ENCODE measurements around the gene AIMP1.

The AIMP1 gene

DNA sequence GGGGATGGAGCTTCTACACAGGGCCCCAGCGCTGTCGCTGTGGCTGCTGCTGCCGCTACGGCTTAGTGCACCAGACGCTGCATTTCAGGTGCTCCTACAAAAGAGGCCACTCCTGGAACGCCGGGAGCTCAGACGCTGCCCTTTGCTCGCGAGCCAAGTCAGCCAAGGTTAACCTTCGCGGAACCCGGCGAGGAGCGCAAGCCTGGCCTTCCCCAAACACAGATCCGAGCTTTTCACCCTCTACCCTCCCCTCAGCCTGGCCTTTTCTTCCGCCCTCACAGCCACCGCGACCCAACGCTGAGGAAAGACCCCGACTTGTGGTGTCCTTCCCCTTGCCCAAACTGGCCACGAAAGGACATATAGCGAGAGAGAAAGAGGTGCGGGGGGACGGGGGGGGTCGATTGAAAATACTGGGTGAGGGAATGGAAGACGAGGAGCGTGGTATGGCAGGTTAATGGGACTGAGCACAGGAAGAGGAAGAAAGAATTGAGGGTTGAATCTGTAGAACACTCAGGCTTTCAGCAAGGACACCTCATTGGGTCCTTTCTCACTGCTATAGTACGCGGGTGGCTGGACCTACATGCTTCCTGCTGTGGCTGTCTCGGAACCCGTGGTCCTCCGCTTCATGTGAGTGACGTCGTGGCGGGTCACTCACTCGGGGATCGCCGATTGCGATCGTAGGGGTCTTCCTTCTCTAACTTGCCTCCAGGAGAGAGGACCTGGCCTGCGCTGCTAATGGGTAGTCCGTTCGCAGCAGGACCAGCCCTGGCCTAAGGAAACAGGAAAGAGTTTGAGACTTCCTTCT, at the start of gene AIMP1, which contains the start of gene TBCK:
Gene AIMP1 (plus strand): TSS at position 583 of the 805 bp plus-strand sequence. CDS start 8,460 bp downstream, outside the sequence.
Gene TBCK (minus strand): TSS at position 242 of the 805 bp plus-strand sequence. CDS start 7,249 bp downstream, outside the sequence.
- in situ Hi-C loops (cut with MboI; ENCODE audit: low sequenced_read_pairs): no loop called here

DNA sequence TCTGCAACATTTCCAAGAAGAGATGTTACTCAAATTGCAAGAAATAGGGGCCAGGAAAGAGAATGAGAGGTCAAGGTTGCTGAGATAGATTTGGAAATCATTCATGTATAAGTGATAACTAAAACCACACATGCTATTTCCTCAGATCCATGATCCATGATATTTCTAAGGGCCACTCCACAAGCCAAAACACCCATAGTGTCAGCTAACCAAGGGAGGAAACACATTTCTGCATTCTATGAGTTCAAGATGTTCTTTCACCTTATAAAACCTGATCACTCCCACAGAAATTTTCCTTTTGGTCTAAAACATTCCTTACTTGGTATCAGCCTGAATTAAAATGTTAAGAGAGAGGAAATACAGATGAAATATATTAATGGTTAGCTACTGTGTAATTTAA, 47.6 kb upstream of the AIMP1 start:
- in situ Hi-C loops (cut with MboI; ENCODE audit: low sequenced_read_pairs): no loop called here

DNA sequence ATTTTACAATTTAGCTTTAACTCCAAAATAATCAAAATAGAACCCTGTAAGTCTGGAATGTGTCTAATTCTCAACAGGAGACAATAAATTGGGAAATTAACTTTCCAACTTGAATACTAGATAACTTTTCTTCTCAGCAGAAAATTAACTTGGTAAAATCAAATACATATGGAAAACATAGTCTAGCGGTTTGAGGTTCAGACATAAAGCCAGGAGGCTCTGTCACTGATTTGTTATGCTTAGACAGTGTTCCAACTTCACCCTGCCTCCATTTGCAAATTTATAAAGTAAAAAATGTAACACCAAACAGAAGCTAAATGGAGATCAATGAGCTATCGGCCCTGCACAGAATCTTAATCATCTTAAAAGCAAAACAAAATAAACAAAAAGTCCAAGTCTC, 46.6 kb upstream of the AIMP1 start:
- in situ Hi-C loops (cut with MboI; ENCODE audit: low sequenced_read_pairs): no loop called here

DNA sequence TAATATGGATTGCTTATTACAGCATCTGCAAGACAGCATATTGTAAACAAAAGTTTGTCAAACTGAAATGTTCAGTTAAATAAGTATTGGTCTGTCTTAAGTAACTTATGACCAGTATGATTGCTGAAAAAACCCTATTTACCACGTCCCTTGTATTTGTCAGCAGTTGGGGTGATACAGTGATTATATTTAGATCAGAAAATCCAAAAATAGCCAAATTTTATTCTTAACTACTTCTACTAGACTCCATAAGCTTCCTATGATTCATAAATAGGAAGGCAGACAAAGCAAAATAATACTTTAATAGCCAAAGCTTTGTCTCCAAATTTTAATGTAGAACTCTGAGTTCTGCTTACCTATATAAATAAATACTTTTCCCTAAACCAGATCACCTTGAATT, 45.6 kb upstream of the AIMP1 start:
- in situ Hi-C loops (cut with MboI; ENCODE audit: low sequenced_read_pairs): no loop called here

DNA sequence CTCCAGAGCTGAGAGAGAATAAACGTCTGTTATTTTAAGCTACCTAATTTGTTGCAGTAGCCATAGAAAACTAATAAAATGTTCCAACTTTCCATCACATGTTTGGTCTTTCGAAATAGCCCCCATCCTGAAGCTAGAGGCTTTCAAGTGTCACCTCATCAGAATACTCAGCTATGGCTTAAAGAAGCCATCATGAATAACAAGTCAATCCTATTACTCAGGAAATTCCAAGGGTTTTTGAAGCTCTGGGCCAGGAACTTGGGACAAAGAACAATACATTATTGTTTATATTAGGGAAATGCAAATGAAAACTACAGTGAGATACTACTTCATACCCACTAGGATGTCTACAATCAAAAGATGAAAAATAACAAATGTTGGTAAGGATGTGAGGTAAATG, 42.5 kb upstream of the AIMP1 start:
- in situ Hi-C loops (cut with MboI; ENCODE audit: low sequenced_read_pairs): no loop called here

DNA sequence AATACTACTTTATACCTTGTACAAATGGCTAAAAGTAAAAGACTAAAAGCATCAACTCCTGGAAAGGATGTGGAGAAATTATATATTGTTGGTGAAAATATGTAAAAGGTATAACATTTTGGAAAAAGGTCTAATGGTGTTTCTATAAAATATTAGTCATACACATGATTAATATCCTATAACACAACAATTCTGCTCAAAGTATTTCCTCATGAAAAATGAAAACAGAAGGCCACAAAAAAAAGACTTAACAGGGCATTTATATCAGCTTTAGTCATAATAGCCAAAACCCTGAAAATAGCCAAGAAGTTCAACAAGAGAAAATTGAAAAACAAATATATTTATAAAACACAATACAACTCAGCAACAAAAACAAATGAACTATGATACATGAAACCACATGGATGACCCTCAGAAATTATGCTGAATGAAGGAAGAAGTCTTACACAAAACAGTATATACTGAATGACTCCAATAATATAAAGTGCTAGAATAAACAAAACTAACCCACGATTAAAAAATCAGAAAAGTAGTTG, 39.1 kb upstream of the AIMP1 start:
- in situ Hi-C loops (cut with MboI; ENCODE audit: low sequenced_read_pairs): no loop called here

DNA sequence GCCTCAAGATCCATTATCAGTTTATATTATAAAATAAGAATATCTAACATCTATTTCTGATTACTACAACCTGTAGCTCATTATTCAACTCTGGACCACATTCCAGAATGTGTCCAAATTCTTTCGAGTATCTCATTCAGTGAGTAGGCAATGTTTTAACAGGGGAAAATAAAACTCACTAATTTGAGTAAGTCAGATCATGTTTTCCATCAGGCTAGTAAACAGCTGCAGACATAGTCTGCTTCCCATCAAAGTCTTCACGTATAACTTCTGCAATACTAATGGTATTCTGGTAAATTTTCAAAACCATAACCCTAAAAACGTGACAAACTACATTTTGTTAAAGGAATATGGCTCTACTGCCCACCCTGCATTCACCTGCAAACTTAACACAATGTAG, 32.1 kb upstream of the AIMP1 start:
- in situ Hi-C loops (cut with MboI; ENCODE audit: low sequenced_read_pairs): no loop called here

DNA sequence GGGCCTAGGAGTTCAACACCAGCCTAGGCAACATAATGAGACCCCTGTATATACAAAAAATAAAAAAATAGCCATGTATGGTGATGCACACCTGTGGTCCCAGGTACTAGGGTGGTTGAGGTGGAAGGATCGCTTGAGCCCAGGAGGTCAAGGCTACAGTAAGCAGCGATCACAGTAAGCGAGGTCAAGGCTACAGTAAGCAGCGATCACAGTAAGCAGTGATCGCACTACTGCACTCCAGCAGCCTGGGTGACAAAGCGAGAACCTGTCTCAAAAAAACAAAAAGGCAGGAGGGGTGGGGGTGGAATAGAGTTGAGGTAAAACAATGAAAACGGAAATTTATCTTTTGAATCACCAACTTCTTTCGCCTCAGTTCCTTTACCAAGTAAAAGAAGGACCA, 29.7 kb upstream of the AIMP1 start:
- in situ Hi-C loops (cut with MboI; ENCODE audit: low sequenced_read_pairs): no loop called here

DNA sequence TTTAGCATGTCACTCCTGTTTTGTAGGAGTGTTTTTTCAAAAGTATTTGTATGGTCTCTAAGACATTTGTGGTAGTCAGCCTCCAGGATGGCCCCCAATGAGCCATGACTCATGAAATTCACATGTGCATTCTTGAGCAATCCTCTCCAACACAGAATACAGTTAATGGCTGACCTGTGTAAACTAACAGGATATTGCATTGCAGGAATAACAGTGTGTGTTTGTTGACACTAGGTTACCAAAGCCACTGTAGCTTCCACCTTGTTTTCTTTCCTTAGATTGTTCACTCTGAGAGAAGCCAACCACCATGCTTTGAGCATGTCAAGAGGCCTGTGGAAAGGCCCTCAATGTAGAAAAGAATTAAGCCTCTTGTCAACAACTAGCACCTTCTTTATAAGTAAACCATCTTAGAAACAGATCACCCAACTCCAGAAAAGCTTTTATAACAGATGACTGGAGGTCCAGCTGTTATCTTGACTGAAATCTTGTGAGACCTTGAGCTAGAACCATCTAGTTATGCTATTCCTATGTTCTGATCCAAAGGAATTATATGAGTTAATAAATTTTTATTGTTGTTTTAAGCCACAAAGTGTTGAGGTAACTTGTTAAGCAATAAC, 28.9 kb upstream of the AIMP1 start:
- in situ Hi-C loops (cut with MboI; ENCODE audit: low sequenced_read_pairs): no loop called here

DNA sequence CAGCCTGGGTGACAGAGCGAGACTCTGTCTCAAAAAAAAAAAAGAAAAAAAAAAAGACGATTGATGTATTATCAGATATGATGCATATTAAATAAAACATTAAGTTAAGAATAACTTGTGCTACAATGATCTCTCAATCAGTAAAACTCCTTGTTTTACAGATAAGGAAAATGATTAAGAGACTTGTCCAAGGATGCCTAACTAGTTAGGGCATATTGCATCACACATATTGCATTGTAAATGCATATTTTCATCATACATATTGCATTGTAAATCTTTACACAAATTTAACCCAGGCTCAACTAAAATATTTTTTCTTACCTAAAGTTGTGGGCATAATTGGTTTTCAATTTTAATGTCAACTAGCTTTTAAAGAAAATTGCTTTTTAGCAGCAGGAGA, 26.6 kb upstream of the AIMP1 start:
- in situ Hi-C loops (cut with MboI; ENCODE audit: low sequenced_read_pairs): no loop called here

DNA sequence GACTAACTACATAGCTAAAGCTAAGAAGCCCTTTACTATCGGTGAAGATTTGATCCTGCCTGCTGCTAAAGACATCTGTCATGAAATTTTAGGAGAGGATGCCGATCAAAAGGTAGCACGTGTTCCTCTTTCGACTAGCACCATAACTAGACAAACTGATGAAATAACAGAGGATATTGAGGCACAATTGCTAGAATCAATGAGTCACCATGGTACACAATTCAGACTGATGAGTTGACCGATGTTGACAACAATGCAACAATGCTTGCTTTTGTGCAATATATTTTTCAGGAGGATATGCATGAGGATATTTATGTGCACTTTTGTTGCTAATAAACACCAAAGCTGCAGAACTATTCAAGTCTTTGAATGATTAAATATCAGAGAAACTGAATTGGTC, 24.7 kb upstream of the AIMP1 start:
- in situ Hi-C loops (cut with MboI; ENCODE audit: low sequenced_read_pairs): no loop called here

DNA sequence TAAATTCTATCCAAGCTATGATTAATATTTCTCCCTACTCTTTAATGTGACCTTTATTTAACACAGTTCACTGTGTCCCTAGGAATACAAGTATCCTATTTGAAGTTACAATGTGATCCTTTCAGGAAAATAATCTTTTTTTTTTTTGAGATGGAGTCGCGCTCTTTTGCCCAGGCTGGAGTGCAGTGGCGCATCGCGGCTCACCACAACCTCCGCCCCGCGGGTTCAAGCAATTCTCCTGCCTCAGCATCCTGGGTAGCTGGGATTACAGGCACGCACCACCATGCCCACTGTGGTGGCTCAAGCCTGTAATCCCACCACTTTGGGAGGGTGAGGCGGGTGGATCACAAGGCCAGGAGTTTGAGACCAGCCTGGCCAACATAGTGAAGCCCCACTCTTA, 22.3 kb upstream of the AIMP1 start:
- in situ Hi-C loops (cut with MboI; ENCODE audit: low sequenced_read_pairs): no loop called here

DNA sequence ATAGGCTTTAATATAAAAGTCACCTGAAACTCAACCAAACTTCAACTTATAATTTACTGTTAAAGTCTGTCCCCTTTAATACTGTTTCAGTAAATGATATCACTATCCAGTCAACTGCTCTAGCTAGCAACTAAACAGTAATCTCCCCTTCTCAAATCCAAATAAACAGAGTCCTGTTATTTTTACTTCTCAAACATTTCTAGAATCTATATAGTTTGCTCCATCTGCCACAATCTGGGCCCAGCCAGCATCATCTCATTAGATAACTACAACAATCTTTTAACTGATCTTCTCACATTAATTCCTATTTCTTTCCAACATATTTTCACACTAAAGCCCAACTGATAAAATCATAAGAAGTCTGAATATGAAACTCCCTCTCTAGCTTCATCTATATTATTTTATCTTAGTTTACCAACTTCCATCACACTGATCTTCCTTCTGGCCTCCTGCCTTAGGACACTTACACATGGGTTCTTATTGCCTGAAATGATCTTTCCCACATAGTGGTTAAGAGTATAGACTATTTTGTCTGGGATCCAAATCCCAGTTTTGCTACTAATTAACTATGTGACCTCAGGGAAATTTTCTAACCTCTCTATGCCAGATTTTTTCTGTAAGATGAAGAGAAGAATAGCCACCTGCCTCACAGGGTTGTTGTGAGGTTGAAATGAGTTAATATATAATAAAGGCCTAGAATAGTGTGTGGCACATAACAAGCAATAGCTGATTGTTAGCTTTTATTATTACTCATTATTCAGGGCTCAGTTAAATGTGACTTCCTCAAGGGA, 18.9 kb upstream of the AIMP1 start:
- in situ Hi-C loops (cut with MboI; ENCODE audit: low sequenced_read_pairs): no loop called here

DNA sequence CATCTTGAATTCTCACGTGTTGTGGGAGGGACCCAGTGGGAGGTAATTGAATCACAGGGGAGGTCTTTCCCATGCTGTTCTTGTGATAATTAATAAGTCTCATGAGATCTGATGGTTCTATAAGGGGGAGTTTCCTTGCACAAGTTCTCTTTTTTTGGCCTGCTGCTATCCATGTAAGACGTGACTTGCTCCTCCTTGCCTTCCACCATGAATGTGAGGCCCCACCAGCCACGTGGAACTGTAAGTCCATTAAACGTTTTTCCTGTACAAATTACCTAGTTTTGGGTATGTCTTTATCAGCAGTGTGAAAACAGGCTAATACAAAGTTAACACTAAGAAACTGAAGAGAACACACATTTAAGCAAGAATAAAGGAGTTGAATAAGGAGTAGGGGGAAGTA, 16.4 kb upstream of the AIMP1 start:
- in situ Hi-C loops (cut with MboI; ENCODE audit: low sequenced_read_pairs): no loop called here

DNA sequence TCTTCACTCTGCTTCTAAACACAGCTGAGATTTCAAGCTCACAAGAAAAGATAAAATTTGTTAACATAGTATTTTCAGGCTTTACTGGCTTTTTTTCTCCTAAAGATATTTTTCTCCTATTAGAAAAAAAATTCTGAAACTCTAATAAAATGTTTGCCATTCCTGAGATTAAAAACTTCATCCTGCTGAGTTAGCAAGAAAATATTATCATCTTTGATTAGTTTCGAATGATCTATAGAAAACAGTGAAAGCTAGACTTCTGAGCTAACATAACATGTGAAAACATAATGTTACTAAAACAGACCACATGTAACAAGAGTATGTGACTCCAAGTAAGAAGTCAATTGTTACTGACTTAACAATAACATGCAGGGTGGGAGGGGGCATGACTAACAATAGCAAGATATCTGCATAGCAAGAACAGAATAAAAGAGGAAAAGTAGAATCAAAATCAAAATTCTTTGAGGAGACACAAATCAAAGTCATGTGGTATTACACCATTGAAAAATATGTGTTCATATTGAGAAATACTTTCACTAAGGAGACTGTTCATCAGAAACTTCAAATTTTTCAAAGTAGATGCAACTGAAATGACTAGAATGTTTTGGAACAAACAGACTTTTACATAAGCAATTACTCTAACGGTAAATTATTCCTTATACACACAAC, 14.8 kb upstream of the AIMP1 start:
- in situ Hi-C loops (cut with MboI; ENCODE audit: low sequenced_read_pairs): no loop called here

DNA sequence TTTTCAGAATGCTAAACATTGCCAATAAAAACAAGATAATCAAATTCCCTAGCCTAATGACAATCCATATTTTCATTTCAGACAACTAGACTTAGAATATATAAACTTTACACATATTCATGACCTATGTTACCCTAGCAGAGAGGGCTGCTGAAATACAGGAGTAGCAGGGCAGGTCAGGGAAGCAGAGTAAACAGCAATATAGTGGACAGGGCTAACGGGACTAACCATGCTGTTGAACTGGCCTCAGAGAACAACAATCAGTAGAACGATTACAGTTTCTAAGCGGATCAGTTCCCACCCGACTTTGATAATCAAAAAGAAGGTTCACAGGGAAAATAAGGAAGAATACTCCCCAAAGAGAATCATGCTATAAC, 14.3 kb upstream of the AIMP1 start:
- in situ Hi-C loops (cut with MboI; ENCODE audit: low sequenced_read_pairs): no loop called here

DNA sequence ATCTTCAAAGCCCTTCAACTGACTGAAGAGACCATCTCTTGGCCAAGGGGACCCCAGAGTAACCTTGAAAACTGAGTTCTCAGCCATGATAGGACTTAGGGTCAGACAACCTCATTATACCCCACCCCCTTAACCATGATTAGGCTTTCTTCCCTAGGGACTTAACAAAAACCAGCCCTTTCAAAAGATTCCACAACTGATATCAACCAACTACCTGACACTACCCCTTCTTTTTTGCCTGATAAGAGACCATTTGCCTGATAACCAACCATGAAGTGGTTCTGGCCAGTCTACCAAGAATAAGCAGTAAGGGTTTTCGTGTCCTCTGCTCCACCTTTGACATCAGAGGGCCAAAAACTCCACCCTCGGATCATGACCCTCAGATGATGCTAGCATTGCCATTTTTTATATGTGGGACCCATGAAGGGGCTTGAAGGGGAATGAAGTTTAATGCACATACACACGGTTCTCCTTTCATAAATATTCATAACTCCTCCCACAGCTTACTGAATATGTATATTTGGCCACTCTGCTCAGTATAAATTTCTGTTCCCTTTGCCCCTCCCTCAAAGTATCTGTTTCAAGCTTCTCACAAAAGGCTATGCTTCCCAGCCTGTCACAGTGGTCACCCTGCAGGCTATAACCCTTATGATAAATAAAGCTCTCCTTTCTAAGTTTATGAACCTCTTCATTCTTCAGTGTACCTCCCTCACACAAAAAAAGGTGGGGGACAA, 12.6 kb upstream of the AIMP1 start:
- in situ Hi-C loops (cut with MboI; ENCODE audit: low sequenced_read_pairs): no loop called here

DNA sequence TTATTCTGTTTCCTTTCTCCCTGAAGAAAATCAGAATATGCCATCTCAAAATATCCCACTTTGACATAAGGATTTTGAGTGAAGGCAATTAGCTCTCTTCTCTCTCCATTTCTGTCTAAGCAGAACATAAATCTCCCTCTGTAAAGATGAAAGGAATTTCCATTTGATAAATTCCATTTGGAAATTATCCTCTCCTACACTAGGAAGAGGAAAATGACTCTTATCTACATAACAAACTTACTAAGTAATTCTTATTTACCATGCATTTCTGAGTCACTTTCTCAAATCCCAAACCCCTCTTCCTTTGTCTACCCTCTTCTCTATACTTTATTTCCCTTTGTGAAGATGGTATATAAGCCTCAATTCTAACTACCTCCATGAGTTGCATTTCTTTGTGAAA, 11.7 kb upstream of the AIMP1 start:
- in situ Hi-C loops (cut with MboI; ENCODE audit: low sequenced_read_pairs): no loop called here

DNA sequence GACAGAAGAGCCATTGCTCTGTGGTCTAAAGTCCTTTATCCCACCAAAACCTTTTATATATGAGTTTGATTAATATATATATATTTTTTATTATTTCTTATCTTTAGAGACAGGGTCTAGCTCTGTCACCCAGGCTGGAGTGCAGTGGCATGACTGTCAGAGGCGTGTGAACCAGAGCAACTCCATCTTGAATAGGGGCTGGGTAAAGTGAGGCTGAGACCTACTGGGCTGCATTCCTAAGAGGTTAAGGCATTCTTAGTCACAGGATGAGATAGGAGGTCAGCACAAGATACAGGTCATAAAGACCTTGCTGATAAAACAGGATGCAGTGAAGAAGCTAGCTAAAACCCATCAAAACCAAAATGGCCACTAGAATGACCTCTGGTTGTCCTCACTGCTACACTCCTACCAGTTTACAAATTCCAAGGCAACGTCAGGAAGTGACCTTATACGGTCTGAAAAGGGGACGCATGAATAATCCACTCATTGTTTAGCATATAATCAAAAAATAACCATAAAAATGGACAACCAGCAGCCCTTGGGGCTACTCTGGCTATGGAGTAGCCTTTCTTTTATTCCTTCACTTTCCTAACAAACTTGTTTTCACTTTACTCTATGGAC, 10.8 kb upstream of the AIMP1 start:
- in situ Hi-C loops (cut with MboI; ENCODE audit: low sequenced_read_pairs): no loop called here

DNA sequence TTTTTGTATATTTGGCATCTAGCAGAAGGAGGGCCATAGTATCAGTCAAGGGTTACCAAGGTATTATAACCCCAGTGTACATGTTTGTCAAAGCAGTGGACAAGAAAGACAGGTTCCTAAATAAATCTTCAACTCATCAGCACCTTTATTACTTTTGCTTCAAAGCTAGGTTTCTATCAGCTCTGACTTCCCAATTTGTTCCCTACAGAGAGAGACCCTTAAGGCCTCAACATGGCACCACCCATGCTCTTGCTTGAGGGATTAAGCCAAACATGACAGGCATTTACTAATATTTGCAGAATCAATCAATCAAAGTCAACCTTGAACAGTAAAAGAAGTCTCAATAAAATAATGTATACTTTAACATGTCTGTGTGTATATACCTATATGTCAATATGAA, 9.8 kb upstream of the AIMP1 start:
- in situ Hi-C loops (cut with MboI; ENCODE audit: low sequenced_read_pairs): no loop called here

All from hTERT RPE-1 (cell line).